Neural crest cell (in vitro differentiated cells): ENCODE results near the gene C2orf92. TPM values are rescaled to one million over a fixed set of nuclear protein-coding genes. Genes with fewer than 3 reads are reported as not detected.

Experiments used
- DNase-seq: peaks from one replicate; pipeline ENCODE4 v3.0.0; 2021; ENCODE audit warnings: low read depth, mixed read lengths, low spot score
- H3K27ac Mint-ChIP-seq: one replicate; pipeline ENCODE4 v1.8.0; 2021; ENCODE audit warnings: mild to moderate bottlenecking, mixed read lengths; ENCODE audit not compliant: unreplicated experiment
- H3K27me3 Mint-ChIP-seq: 2 replicates; pipeline ENCODE4 v1.8.0; 2021; ENCODE audit warnings: low read depth, mild to moderate bottlenecking, mixed read lengths
- H3K36me3 Mint-ChIP-seq: 2 replicates; pipeline ENCODE4 v1.8.0; 2021; ENCODE audit warnings: low read depth, mild to moderate bottlenecking, mixed read lengths
- H3K4me1 Mint-ChIP-seq: 2 replicates; pipeline ENCODE4 v1.8.0; 2021; ENCODE audit warnings: mixed read lengths
- H3K4me3 Mint-ChIP-seq: one replicate; pipeline ENCODE4 v1.8.0; 2021; ENCODE audit warnings: mild to moderate bottlenecking, mixed read lengths
- H3K9me3 Mint-ChIP-seq: 2 replicates; pipeline ENCODE4 v1.8.0; 2021; ENCODE audit warnings: mixed read lengths
- CTCF ChIP-seq: fragments of 200-600 bp; sonication (generic); conservative IDR thresholded peaks from 2 replicates; pipeline ENCODE4 v1.5.0; 2021; ENCODE audit warnings: antibody characterized with exemption, mild to moderate bottlenecking
- total RNA-seq: library from RNA; stranded (reverse); gene quantifications from 2 replicates; pipeline ENCODE4 v1.2.1, GENCODE V29; 2021

Gene C2orf92
- total RNA-seq, 1 donor from 2014 or later: 10.3 TPM

- no peak for DNase-seq
- no peak overlapping the region for H3K4me3 Mint-ChIP-seq
- H3K27me3 Mint-ChIP-seq: no peaks in the 10 kb centered on the region
- no peak for TF ChIP-seq CTCF
- peaks cover 19% of the 10 kb centered on the region for H3K4me1 Mint-ChIP-seq
- no peak overlapping the region for H3K27ac Mint-ChIP-seq
- no peaks in the 10 kb centered on the region for H3K9me3 Mint-ChIP-seq
- H3K36me3 Mint-ChIP-seq: no peaks in the 10 kb centered on the region
Measured at GRCh38 chr2:97718051-97718882, 48.8 kb downstream of the C2orf92 start.

GRCh38 chr2:97718942-97719341 is 49.4 kb downstream of the C2orf92 start:
- peaks cover 19% of the 10 kb centered on the region for H3K4me1 Mint-ChIP-seq
- H3K9me3 Mint-ChIP-seq: no peaks in the 10 kb centered on the region
- no peak overlapping the region for H3K4me3 Mint-ChIP-seq
- DNase-seq: no peak
- H3K27me3 Mint-ChIP-seq: no peaks in the 10 kb centered on the region
- TF ChIP-seq CTCF: no peak
- no peaks in the 10 kb centered on the region for H3K36me3 Mint-ChIP-seq
- H3K27ac Mint-ChIP-seq: peak overlapping the region; percentile 60

GRCh38 chr2:97719362-97720155 is 50.0 kb downstream of the C2orf92 start:
- no peaks in the 10 kb centered on the region for H3K9me3 Mint-ChIP-seq
- H3K4me3 Mint-ChIP-seq: no peak overlapping the region
- peak overlapping the region; percentile 60 for H3K27ac Mint-ChIP-seq
- H3K27me3 Mint-ChIP-seq: no peaks in the 10 kb centered on the region
- no peak for DNase-seq
- no peaks in the 10 kb centered on the region for H3K36me3 Mint-ChIP-seq
- TF ChIP-seq CTCF: no peak
- peaks cover 19% of the 10 kb centered on the region for H3K4me1 Mint-ChIP-seq

- peak overlapping the region; percentile 41 for H3K27ac Mint-ChIP-seq
- no peak for TF ChIP-seq CTCF
- H3K36me3 Mint-ChIP-seq: no peaks in the 10 kb centered on the region
- no peak overlapping the region for H3K4me3 Mint-ChIP-seq
- peaks cover 19% of the 10 kb centered on the region for H3K4me1 Mint-ChIP-seq
- no peaks in the 10 kb centered on the region for H3K27me3 Mint-ChIP-seq
- DNase-seq: no peak
- no peaks in the 10 kb centered on the region for H3K9me3 Mint-ChIP-seq
Measured at GRCh38 chr2:97720746-97721145, 51.2 kb downstream of the C2orf92 start.

- Mint-ChIP-seq H3K4me1 (peaks cover 15% of the 10 kb centered on the region), H3K9me3 (no peaks in the 10 kb centered on the region), H3K36me3 (no peaks in the 10 kb centered on the region), H3K27me3 (no peaks in the 10 kb centered on the region), H3K27ac (no peak overlapping the region), H3K4me3 (no peak overlapping the region)
- no peak for TF ChIP-seq CTCF
- DNase-seq: no peak
Measured at GRCh38 chr2:97722227-97722626, 52.7 kb downstream of the C2orf92 start.
